Measurements from ENCODE around the gene ACOX2. TPM values are rescaled to one million over a fixed set of nuclear protein-coding genes. Genes with fewer than 3 reads are reported as not detected.

ACOX2 gene
- total RNA-seq, 1 experiment from 2014 or later: 0.85 TPM

DNA sequence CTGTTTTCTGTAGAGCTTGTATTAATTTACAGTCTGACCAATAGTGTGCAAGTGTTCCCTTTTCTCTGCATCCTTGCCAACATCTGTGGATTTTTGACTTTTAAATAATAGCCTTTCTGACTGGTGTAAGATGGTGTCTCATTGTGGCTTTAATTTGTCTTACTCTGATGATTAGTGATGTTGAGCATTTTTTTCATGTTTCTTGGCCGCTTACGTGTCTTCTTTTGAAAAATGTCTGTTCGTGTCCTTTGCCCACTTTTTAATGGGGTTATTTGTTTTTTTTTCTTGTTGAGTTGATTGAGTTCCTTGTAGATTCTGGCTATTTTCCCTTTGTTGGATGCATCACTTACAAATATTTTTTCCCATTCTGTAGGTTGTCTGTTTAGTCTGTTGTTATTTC, 7.6 kb upstream of the ACOX2 start:
- H3K14ac ChIP-seq (ENCODE audit: insufficient read depth, low read length): no peak overlapping the region
- H2BK20ac ChIP-seq (ENCODE audit: low read depth, low read length, poor library complexity, severe bottlenecking): no peak overlapping the region
- Mint-ChIP-seq H3K9me3 (peaks cover 2 to 14% of the 10 kb centered on the region in 2 experiments; a peak in 4 of 5 replicates), H3K4me1 (no peaks in the 10 kb centered on the region), H3K4me3 (no peak overlapping the region), H3K36me3 (ENCODE audit: insufficient read depth in 1 of 3, low read depth in 3 of 3) (peaks cover 0 to 5% (median 2%) of the 10 kb centered on the region in 3 experiments; a peak in 3 of 7 replicates), H3K27me3 (ENCODE audit: low read depth) (peaks cover 2% of the 10 kb centered on the region; the same call in 1 of the 2 replicates), H3K27ac (no peak overlapping the region)
- no peak overlapping the region for H2BK15ac ChIP-seq (ENCODE audit: low read depth, low read length)
- no peak overlapping the region for H2BK5ac ChIP-seq (ENCODE audit: insufficient read length, low read length)
- no peaks in the 10 kb centered on the region for H3K79me2 ChIP-seq (ENCODE audit: insufficient read depth, low read length)
- no peaks in the 10 kb centered on the region for H4K20me1 ChIP-seq (ENCODE audit: control insufficient read depth, insufficient read depth, insufficient read length)
- H3K4me2 ChIP-seq (ENCODE audit: insufficient read depth, insufficient read length, low read length): no peak overlapping the region
- H3K56ac ChIP-seq (ENCODE audit: insufficient read length, low read depth, low read length): no peak overlapping the region
- WGBS (ENCODE audit: extremely low coverage, insufficient read length, low lambda C conversion rate): no CpG with 5 or more reads among the region's 3 CpGs
- no peaks in the 10 kb centered on the region for H3K23me2 ChIP-seq (ENCODE audit: insufficient read length, low read depth, low read length, poor library complexity, severe bottlenecking)
- H2BK12ac ChIP-seq (ENCODE audit: insufficient read length, low read depth, low read length): no peak overlapping the region
- no peaks in the 10 kb centered on the region for H3K4me1 ChIP-seq (ENCODE audit: insufficient read depth, low read length)
- no peak overlapping the region for H3K27ac ChIP-seq (ENCODE audit: insufficient read length, low read depth, low read length)
- no peaks in the 10 kb centered on the region for H3K9me3 ChIP-seq (ENCODE audit: control insufficient read depth, low read depth, low read length)
- no peak overlapping the region for H2AK5ac ChIP-seq (ENCODE audit: insufficient read length, low read length)
- no peak overlapping the region for H3K9ac ChIP-seq (ENCODE audit: extremely low read depth, insufficient read length, low read length)
- no peak overlapping the region for H2BK120ac ChIP-seq (ENCODE audit: low read depth, low read length, poor library complexity, severe bottlenecking)
- H4K5ac ChIP-seq (ENCODE audit: insufficient read length, low read depth, low read length): no peak overlapping the region
- no peak overlapping the region for H3T11ph ChIP-seq (ENCODE audit: low read length)
- no peak overlapping the region for H3K23ac ChIP-seq (ENCODE audit: insufficient read length, low read depth, low read length)
- no peak overlapping the region for H2AFZ ChIP-seq (ENCODE audit: low read length)
- H3K27me3 ChIP-seq (ENCODE audit: insufficient read depth, low read length): no peaks in the 10 kb centered on the region
- H4K8ac ChIP-seq (replicated peaks; ENCODE audit: insufficient read length, low read depth, low read length): no peak overlapping the region
- H3K79me1 ChIP-seq (ENCODE audit: insufficient read depth, low read depth, low read length, poor library complexity, severe bottlenecking): no peaks in the 10 kb centered on the region
- DNase-seq: no peak
- no peak overlapping the region for H3K4ac ChIP-seq (ENCODE audit: low read depth, low read length)
- no peak overlapping the region for H3K18ac ChIP-seq (ENCODE audit: insufficient read length, low read depth, low read length)
- TF ChIP-seq, protein P1, sequence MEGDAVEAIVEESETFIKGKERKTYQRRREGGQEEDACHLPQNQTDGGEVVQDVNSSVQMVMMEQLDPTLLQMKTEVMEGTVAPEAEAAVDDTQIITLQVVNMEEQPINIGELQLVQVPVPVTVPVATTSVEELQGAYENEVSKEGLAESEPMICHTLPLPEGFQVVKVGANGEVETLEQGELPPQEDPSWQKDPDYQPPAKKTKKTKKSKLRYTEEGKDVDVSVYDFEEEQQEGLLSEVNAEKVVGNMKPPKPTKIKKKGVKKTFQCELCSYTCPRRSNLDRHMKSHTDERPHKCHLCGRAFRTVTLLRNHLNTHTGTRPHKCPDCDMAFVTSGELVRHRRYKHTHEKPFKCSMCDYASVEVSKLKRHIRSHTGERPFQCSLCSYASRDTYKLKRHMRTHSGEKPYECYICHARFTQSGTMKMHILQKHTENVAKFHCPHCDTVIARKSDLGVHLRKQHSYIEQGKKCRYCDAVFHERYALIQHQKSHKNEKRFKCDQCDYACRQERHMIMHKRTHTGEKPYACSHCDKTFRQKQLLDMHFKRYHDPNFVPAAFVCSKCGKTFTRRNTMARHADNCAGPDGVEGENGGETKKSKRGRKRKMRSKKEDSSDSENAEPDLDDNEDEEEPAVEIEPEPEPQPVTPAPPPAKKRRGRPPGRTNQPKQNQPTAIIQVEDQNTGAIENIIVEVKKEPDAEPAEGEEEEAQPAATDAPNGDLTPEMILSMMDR (conservative IDR thresholded peaks at IDR 0.05): no peak
- no peak overlapping the region for H4K91ac ChIP-seq (ENCODE audit: insufficient read length, low read depth, low read length)
